ENCODE measurements around the gene CENPT.
"Not testable (repeated sequence)": the region's sequence is repeated elsewhere in the genome, so short reads cannot be mapped to it uniquely, and the experiment has no call there.

CENPT gene

DNA sequence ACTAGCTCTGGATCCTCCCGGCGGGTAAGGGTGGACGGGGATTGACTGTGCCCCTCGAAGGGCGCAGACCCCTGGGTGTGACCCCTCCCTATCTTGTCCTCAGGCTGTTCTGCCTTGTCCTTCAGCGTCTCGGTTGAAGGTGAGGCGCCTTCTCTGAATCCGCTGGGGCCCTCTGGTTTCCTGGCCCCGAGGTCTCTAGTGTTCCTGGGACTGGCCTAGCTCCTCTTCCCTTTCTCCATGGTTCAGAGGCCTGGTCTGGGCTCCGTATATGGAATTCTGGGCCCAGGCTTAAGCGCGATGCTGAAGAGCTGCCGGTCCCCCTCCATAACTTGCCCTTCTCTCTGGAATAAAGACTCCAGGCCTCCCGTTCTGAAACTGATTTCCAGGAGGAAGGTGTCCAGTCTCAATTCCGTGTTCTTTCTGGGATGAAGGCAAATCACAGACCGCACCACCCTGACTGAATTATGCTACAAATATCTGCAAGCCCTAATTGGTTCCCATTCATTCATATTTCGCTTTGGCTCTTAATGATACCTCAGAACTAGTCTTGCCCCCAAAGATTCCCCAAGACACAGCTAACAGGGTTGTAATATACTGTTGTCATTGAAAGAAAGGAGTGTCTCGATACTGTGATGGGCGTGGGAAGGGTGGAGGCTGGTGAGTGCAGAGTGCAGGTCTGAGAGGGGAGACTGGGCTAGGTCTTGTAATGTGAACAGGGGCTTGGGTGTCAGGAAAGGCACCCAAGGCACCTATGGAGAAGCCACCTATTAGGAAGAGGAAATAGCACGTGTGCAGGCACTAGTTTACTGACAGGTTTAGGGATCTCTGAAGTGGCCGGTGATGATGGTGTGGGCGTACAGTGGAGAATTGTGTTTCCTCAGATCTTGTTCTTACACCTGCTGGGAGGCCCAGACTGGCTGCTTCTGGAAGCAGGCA lies 26.2 kb upstream of the CENPT start:
- DNase-seq = no peak

GRCh38 chr16:67872631-67873434 lies 25.3 kb upstream of the CENPT start, which contains the start of gene EDC4:
Gene EDC4, plus strand, starts transcription at chr16:67873052. Its CDS starts 210 bp downstream, at chr16:67873262.
- peak in 1 of 2 experiments; percentile 54 for DNase-seq

- DNase-seq = no peak
Measured at GRCh38 chr16:67872131-67872630, 24.7 kb upstream of the CENPT start.

- no peak for DNase-seq
Measured at GRCh38 chr16:67871256-67871655, 23.8 kb upstream of the CENPT start.

DNA sequence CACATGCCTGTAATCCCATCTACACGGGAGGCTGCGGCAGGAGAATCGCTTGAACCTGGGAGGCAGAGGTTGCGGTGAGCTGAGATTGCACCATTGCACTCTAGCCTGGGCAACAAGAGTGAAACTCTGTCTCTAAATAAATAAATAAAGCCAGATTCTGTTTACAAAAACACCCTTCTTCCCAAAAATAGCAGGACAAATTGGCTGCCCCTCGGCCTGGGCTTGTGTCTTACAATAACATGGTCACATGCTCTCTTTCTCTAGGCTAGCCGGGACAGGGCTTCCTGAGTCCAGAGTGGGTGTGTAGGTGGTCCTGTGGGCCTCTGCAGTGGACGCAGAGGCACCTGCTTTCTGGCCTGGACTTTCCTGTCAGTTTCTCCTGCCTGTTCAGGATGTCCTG lies 22.2 kb upstream of the CENPT start:
- no peak for DNase-seq

- DNase-seq = no peak
Measured at GRCh38 chr16:67868290-67868689, 20.8 kb upstream of the CENPT start.

GRCh38 chr16:67865318-67865717 lies 17.8 kb upstream of the CENPT start:
- DNase-seq = peak in 1 of 2 experiments; percentile 22

GRCh38 chr16:67864594-67864993 lies 17.1 kb upstream of the CENPT start:
- no peak for DNase-seq

- not testable (repeated sequence) for DNase-seq
Measured at GRCh38 chr16:67864044-67864443, 16.6 kb upstream of the CENPT start.

GRCh38 chr16:67862623-67863583 lies 15.4 kb upstream of the CENPT start:
- DNase-seq = no peak

- no peak for DNase-seq
Measured at GRCh38 chr16:67861877-67862276, 14.4 kb upstream of the CENPT start.

- DNase-seq = no peak
Measured at GRCh38 chr16:67860589-67861398, 13.3 kb upstream of the CENPT start.

- DNase-seq = no peak
Measured at GRCh38 chr16:67858500-67858899, 11.0 kb upstream of the CENPT start.

DNA sequence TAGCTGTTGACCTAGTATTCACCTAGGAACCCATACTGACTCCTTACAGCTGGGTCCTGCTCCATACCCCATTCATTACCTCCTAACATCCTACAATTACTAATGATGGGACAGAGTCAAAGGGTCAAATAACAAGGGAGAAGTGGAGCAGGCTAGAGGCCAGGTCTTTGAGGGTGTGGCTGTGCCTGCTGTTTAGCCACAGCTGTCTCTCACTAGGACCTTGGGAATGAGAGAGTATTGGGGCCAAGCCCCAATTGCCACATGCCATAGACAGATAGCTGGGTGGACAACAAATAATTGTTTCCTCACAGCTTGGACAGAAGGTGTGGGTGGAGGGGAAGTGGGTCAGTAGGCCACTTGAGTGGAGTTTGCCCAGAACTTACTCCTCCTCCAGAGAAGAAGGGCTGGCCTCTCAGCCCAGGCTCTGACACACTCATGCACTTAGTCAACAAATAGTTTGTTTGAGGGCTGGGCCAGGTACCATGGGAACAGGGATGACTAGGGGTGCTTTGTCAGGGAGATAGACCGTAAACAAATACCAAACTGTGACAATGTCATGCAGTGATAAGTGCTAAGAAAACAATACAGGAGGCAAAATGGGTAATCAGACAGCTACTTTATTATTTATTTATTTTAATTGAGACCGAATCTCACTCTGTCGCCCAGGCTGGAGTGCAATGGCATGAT lies 10.2 kb upstream of the CENPT start:
- DNase-seq = peak in 1 of 2 experiments; percentile 1

- DNase-seq = no peak
Measured at GRCh38 chr16:67856927-67857546, 9.5 kb upstream of the CENPT start.

DNA sequence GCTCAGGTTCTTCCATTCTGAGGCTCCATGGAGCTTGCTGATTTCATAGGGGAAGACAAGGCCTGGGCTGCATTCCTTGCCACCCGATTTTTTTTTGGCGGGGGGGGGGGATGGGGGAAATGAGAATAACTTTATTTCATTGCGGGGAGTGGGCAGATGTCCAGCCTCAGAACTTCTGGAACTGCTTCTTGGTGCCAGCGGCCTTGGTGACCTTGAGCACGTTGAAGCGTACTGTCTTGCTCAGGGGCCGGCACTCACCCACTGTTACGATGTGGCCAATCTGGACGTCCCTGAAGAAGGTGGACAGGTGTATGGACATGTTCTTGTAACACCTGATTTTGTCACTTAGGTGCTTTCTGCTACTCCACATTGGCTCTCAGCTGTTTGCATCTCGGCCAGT lies 8.3 kb upstream of the CENPT start:
- DNase-seq = no peak

GRCh38 chr16:67853670-67854069 lies 6.2 kb upstream of the CENPT start:
- no peak for DNase-seq

- no peak for DNase-seq
Measured at GRCh38 chr16:67848118-67848517, 625 bp upstream of the CENPT start.

DNA sequence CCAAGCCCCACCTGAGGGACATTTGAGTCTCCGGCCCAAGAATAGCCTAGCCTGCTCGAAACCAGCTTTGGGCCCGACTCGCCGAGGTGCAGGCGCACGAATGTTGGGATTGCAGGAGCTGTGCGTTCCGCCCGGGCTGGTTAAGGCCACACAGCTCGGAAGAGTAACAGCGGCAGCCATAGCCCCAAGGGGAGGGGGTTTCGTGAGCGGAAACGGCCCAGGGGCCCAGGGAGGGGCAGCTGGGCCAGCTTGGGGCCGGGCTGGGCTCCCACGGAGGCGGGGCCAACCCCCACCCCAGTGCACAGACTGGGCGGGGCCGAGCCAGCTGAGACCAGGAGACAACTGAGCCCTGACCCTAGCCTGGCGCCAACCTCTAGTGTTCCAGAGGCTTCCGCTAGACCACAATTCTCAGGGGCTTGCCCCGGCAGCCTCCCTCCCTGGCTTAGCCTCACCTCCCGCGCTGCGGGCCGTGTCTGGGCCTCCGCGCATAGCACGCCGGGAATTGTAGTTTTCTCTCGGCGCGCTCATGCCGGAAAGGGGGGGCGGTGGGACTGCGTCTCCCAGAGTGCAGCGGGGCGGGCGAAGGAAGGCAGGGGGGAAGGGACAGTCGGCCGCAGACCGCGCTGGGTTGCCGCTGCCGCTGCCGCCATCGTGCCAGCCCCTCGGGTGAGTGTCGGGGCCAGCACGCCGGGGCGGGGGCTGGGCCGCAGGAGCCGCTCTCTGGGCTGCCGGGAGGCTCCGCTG lies 1.0 kb downstream of the CENPT start, which contains the start of gene NUTF2:
Gene NUTF2 (plus strand): TSS at position 614 of the 744 bp plus-strand sequence. CDS start 18,198 bp downstream, outside the sequence.
- peak; percentile 90 to 95 for DNase-seq

DNA sequence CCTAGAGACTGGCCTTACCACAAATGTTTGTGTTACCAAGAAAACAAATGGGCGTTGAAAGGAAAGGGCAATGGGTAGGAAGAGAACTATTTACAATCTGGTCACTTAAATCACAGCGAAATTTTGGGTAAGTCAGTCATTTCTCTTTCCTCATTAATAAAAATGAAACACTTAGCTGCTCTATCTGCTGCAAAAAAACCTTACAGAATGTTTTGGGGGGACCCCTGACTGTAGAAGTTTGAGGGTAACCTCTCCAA lies 1.5 kb downstream of the CENPT start:
- no peak for DNase-seq

All from NCI-H526 (cell line).